Keratinocyte (primary cell): ENCODE data around the gene KCNIP3. TPM values are rescaled to one million over a fixed set of nuclear protein-coding genes. Genes with fewer than 3 reads are reported as not detected.

ENCODE experiments used
- DNase-seq: peaks from one replicate; pipeline ENCODE4 v3.0.0-alpha.2; 2011; ENCODE audit warnings: low read depth, missing footprints, low spot score
- FAIRE-seq: peaks from 2 replicates; lab custom pipeline; 2011; peaks lifted over from hg19 to GRCh38; lab: Jason Lieb, UNC
- H2AFZ ChIP-seq: 2 replicates; pipeline ENCODE4 v1.6.0; 2012; ENCODE audit warnings: low read length, control low read depth, inconsistent platforms; ENCODE audit not compliant: control insufficient read depth
- H3K27ac ChIP-seq: 2 replicates; pipeline ENCODE4 v1.5.1; 2011; ENCODE audit warnings: low read length; ENCODE audit not compliant: control insufficient read depth, insufficient read depth
- H3K27me3 ChIP-seq: 3 replicates; pipeline ENCODE4 v1.6.0; 2011; ENCODE audit warnings: low read length; ENCODE audit not compliant: control insufficient read depth, insufficient read depth; ENCODE audit errors: extremely low read depth
- H3K36me3 ChIP-seq, 2 experiments: 2 replicates in 1 of 2; 3 replicates in 1 of 2; pipeline ENCODE4 v1.5.1; 2011; ENCODE audit warnings: low read length in 2 of 2, mild to moderate bottlenecking in 1 of 2; ENCODE audit not compliant: control insufficient read depth in 2 of 2, insufficient read depth in 2 of 2; ENCODE audit errors: extremely low read depth in 1 of 2
- H3K4me1 ChIP-seq: 3 replicates; pipeline ENCODE4 v1.5.1; 2011; ENCODE audit warnings: low read length; ENCODE audit not compliant: control insufficient read depth, insufficient read depth; ENCODE audit errors: extremely low read depth
- H3K4me2 ChIP-seq: 3 replicates; pipeline ENCODE4 v1.6.0; 2011; ENCODE audit warnings: low read depth, low read length; ENCODE audit not compliant: control insufficient read depth, insufficient read depth; ENCODE audit errors: extremely low read depth
- H3K4me3 ChIP-seq, 3 experiments: fragments of 200-600 bp in 1 of 3; sonication (generic) in 1 of 3; 2 replicates in 2 of 3; 3 replicates in 1 of 3; pipeline ENCODE4 v1.5.1; 2011 to 2016; ENCODE audit warnings: low read length in 3 of 3, mild to moderate bottlenecking in 3 of 3, control low read depth in 2 of 3, inconsistent platforms in 1 of 3, low read depth in 1 of 3, mixed read lengths in 1 of 3, mixed run types in 1 of 3, moderate library complexity in 1 of 3; ENCODE audit not compliant: control insufficient read depth in 2 of 3, insufficient read depth in 2 of 3; ENCODE audit errors: extremely low read depth in 1 of 3
- H3K79me2 ChIP-seq: 2 replicates; pipeline ENCODE4 v1.6.0; 2012; ENCODE audit warnings: low read length; ENCODE audit not compliant: control insufficient read depth, insufficient read depth
- H3K9ac ChIP-seq: 3 replicates; pipeline ENCODE4 v1.6.0; 2011; ENCODE audit warnings: low read length; ENCODE audit not compliant: control insufficient read depth, insufficient read depth; ENCODE audit errors: extremely low read depth
- H3K9me1 ChIP-seq: 3 replicates; pipeline ENCODE4 v1.6.0; 2011; ENCODE audit warnings: low read length; ENCODE audit not compliant: control insufficient read depth, insufficient read depth; ENCODE audit errors: extremely low read depth
- H3K9me3 ChIP-seq: 2 replicates; pipeline ENCODE4 v1.5.1; 2012; ENCODE audit warnings: low read depth, low read length; ENCODE audit not compliant: control insufficient read depth
- H4K20me1 ChIP-seq: 3 replicates; pipeline ENCODE4 v1.6.0; 2011; ENCODE audit warnings: low read length; ENCODE audit not compliant: control insufficient read depth, insufficient read depth; ENCODE audit errors: extremely low read depth
- EZH2 ChIP-seq: IDR thresholded peaks from one replicate; pipeline ENCODE4 v1.6.1; 2012; ENCODE audit warnings: inconsistent platforms, mild to moderate bottlenecking, low read length, moderate library complexity
- dilution Hi-C: fragments of 300-500 bp; cut with MboI; formaldehyde crosslinking; loops from one replicate; pipeline ENCODE4 v1.7.0; 2020; ENCODE audit warnings: low sequenced_read_pairs; ENCODE audit not compliant: extremely low pct_ligation_motif_present
- polyA plus RNA-seq, 5 experiments: library from polyadenylated mRNA; depleted of rRNA in 3 of 5; stranded (reverse) in 3 of 5; stranded (forward) in 1 of 5; unstranded in 1 of 5; fragments of >200 nt; gene quantifications; 1 replicate in 1 of 5; 2 replicates in 3 of 5; 3 replicates in 1 of 5; pipeline versions ENCODE4 v1.2.1 to v1.2.3, GENCODE V29; 2011 to 2012; ENCODE audit warnings: missing spikeins in 2 of 5, low read depth in 1 of 5, low replicate concordance in 1 of 5
- TF ChIP-seq, protein P1 (sequence below), 3 experiments: IDR thresholded peaks in 1 of 3; conservative IDR thresholded peaks in 1 of 3; optimal IDR thresholded peaks in 1 of 3; 2 replicates in 2 of 3; 3 replicates in 1 of 3; pipeline versions ENCODE3 to v1.5.1; 2011; ENCODE audit warnings: low read length in 3 of 3, mild to moderate bottlenecking in 3 of 3, moderate library complexity in 2 of 3, control low read depth in 1 of 3, inconsistent platforms in 1 of 3; ENCODE audit not compliant: insufficient read depth in 2 of 3; ENCODE audit errors: extremely low read depth in 1 of 3

The KCNIP3 gene
- polyA plus RNA-seq, 1 donor (not counting 4 experiments of a cell fraction or from before 2014, with no cell fraction given), result 0.66 TPM

DNA sequence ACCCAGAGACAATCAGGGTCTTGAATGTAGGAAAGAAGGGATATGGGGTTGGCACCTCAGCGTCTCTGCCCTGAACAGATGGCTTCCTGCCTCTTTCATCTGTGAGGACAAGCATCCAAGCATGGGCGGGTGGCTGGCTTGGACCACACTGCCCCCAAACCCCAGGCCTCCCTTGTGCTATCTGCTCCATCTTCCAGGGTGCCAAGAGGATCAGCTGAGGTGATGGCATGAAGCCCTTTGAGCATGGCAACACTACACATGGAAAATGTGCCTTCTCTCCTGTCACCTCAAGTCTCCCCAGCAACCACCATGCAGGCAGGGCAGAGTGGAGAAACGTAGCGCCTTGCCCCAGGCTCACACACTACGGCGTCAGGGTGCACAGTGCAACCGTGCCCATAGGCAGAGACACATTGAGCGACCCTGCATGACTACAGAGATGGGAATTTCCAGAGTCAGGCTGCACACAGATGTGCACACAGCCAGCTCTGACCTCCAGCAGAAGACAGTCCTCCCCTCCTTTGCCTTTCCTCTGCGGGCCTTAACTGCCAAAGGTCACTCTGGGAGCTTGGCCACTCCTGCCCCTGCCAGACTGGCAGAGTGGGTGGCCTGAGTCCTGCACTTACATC lies 1.5 kb downstream of the KCNIP3 start:
- Histone ChIP-seq H3K27me3 (peaks cover 76% of the 10 kb centered on the region), H4K20me1 (no peaks in the 10 kb centered on the region), H3K79me2 (no peaks in the 10 kb centered on the region), H3K36me3 (no peaks in the 10 kb centered on the region), H3K4me3 (no peak overlapping the region), H3K9me3 (no peaks in the 10 kb centered on the region), H3K9me1 (no peaks in the 10 kb centered on the region), H3K27ac (no peak overlapping the region), H3K4me2 (no peak overlapping the region), H3K9ac (no peak overlapping the region), H3K4me1 (no peaks in the 10 kb centered on the region), H2AFZ (no peak overlapping the region)
- TF ChIP-seq, protein P1, sequence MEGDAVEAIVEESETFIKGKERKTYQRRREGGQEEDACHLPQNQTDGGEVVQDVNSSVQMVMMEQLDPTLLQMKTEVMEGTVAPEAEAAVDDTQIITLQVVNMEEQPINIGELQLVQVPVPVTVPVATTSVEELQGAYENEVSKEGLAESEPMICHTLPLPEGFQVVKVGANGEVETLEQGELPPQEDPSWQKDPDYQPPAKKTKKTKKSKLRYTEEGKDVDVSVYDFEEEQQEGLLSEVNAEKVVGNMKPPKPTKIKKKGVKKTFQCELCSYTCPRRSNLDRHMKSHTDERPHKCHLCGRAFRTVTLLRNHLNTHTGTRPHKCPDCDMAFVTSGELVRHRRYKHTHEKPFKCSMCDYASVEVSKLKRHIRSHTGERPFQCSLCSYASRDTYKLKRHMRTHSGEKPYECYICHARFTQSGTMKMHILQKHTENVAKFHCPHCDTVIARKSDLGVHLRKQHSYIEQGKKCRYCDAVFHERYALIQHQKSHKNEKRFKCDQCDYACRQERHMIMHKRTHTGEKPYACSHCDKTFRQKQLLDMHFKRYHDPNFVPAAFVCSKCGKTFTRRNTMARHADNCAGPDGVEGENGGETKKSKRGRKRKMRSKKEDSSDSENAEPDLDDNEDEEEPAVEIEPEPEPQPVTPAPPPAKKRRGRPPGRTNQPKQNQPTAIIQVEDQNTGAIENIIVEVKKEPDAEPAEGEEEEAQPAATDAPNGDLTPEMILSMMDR (optimal IDR thresholded peaks at IDR 0.05 in 1 of 3, IDR thresholded peaks at IDR 0.05 in 1 of 3, conservative IDR thresholded peaks at IDR 0.05 in 1 of 3; ENCODE audit: extremely low read depth in 1 of 3, insufficient read depth in 2 of 3, low read length in 3 of 3), result no peak
- TF ChIP-seq EZH2, result no peak
- FAIRE-seq (no peak), DNase-seq (no peak)
- dilution Hi-C loops, result no loop called here

DNA sequence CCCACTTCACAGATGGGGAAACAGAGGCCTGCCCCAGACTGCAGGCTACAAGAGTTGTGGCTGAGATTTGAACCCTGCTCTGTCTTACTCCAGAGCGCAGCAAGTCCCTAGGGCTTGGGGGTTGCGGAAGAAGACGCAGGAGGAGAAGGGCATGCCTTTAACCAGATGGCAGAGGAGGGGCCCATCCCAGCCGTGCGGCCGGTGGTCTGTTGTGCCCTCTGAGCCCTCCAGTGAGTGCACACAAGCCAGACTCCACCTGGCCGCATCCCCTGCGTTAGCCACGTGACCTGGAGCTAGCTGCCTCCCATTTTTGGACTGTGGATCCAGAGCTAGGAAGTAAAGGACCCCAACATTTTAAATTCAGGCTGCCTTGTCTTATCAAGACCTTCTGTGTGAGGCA lies 2.8 kb downstream of the KCNIP3 start:
- no peaks in the 10 kb centered on the region for H3K9me3 ChIP-seq
- FAIRE-seq (no peak), DNase-seq (no peak)
- H3K36me3 ChIP-seq, result no peaks in the 10 kb centered on the region
- H3K9ac ChIP-seq, result no peak overlapping the region
- TF ChIP-seq, protein P1 (optimal IDR thresholded peaks at IDR 0.05 in 1 of 3, IDR thresholded peaks at IDR 0.05 in 1 of 3, conservative IDR thresholded peaks at IDR 0.05 in 1 of 3; ENCODE audit: extremely low read depth in 1 of 3, insufficient read depth in 2 of 3, low read length in 3 of 3), result no peak
- no peak for TF ChIP-seq EZH2
- no peaks in the 10 kb centered on the region for H3K9me1 ChIP-seq
- no peaks in the 10 kb centered on the region for H3K4me1 ChIP-seq
- H3K4me2 ChIP-seq, result no peak overlapping the region
- dilution Hi-C loops, result no loop called here
- no peak overlapping the region for H3K4me3 ChIP-seq
- H2AFZ ChIP-seq, result no peak overlapping the region
- no peaks in the 10 kb centered on the region for H3K79me2 ChIP-seq
- peaks cover 85% of the 10 kb centered on the region for H3K27me3 ChIP-seq
- H4K20me1 ChIP-seq, result no peaks in the 10 kb centered on the region
- no peak overlapping the region for H3K27ac ChIP-seq
